ENCODE measurements around the gene KCNH4.
A peak's percentile ranks its signal among the peaks of the same experiment; 100 is the strongest.
"Not testable (repeated sequence)": the region's sequence is repeated elsewhere in the genome, so short reads cannot be mapped to it uniquely, and the experiment has no call there.

KCNH4 gene

GRCh38 chr17:42193969-42194899 lies 13.3 kb upstream of the KCNH4 start, which contains the start of gene GHDC:
Gene GHDC, minus strand, starts transcription at chr17:42194494. Its CDS starts 913 bp downstream, at chr17:42193581.
- DNase-seq, result peak; percentile 84

- no peak for DNase-seq
These were observed 12.4 kb upstream of the KCNH4 start for GRCh38 chr17:42193216-42193968.

GRCh38 chr17:42192189-42193126 lies 11.5 kb upstream of the KCNH4 start:
- no peak for DNase-seq

GRCh38 chr17:42191275-42191608 lies 10.3 kb upstream of the KCNH4 start:
- no peak for DNase-seq

- DNase-seq, result no peak
These were observed 9.7 kb upstream of the KCNH4 start for GRCh38 chr17:42190491-42191274.

GRCh38 chr17:42189651-42189965 lies 8.7 kb upstream of the KCNH4 start:
- DNase-seq, result no peak

- DNase-seq, result no peak
These were observed 8.1 kb upstream of the KCNH4 start for GRCh38 chr17:42188749-42189650.

- DNase-seq, result no peak
These were observed 6.9 kb upstream of the KCNH4 start for GRCh38 chr17:42187833-42188232.

- DNase-seq, result not testable (repeated sequence)
These were observed 5.2 kb upstream of the KCNH4 start for GRCh38 chr17:42186191-42186590.

GRCh38 chr17:42185621-42185930 lies 4.6 kb upstream of the KCNH4 start:
- DNase-seq, result no peak

GRCh38 chr17:42184713-42185620 lies 4.0 kb upstream of the KCNH4 start, which contains the start of gene HCRT:
Gene HCRT, minus strand, starts transcription at chr17:42185452. Its CDS starts 87 bp downstream, at chr17:42185365.
- no peak for DNase-seq

- DNase-seq, result peak; percentile 78
These were observed 3.1 kb upstream of the KCNH4 start for GRCh38 chr17:42183741-42184711.

GRCh38 chr17:42182927-42183734 lies 2.2 kb upstream of the KCNH4 start:
- DNase-seq, result no peak

GRCh38 chr17:42181851-42182207 lies 887 bp upstream of the KCNH4 start:
- DNase-seq, result no peak

GRCh38 chr17:42180411-42180921 lies 476 bp downstream of the KCNH4 start:
- DNase-seq, result no peak

GRCh38 chr17:42179911-42180410 lies 981 bp downstream of the KCNH4 start:
- peak; percentile 28 for DNase-seq

GRCh38 chr17:42179335-42179734 lies 1.6 kb downstream of the KCNH4 start:
- DNase-seq, result no peak

GRCh38 chr17:42178817-42179216 lies 2.1 kb downstream of the KCNH4 start:
- DNase-seq, result no peak

Measured in stimulated activated CD4-positive, alpha-beta T cell treated with anti-CD3 and anti-CD28 coated beads, Interleukin-4, amount 100 ng/mL, for 24 hours (primary cell).